GM21381 (cell line): ENCODE results near the gene AMMECR1L.
"Not testable (repeated sequence)": the region's sequence is repeated elsewhere in the genome, so short reads cannot be mapped to it uniquely, and the experiment has no call there.

Source experiments
- ATAC-seq: cut with Tn5 transposase; IDR thresholded peaks from one replicate; pipeline ENCODE4 v1.9.1; 2021; ENCODE audit warnings: mild to moderate bottlenecking, moderate library complexity; ENCODE audit not compliant: unreplicated experiment

AMMECR1L gene

DNA sequence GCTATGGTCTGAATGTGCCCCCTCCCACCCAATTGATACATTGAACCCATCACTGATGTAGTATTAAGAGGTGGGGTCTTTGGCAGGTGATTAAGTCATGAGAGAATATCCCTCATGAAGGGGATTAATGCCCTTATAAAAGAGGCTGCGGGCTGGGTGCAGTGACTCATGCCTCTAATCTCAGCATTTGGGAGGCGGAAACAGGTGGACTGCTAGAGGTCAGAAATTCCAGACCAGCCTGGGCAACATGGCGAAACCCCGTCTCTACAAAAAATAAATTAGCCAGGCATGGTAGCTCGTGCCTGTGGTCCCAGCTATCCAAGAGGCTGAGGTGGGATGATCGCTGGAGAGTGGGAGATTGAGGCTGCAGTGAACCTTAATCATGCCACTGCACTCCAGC lies 42.1 kb downstream of the AMMECR1L start:
- ATAC-seq = no peak

DNA sequence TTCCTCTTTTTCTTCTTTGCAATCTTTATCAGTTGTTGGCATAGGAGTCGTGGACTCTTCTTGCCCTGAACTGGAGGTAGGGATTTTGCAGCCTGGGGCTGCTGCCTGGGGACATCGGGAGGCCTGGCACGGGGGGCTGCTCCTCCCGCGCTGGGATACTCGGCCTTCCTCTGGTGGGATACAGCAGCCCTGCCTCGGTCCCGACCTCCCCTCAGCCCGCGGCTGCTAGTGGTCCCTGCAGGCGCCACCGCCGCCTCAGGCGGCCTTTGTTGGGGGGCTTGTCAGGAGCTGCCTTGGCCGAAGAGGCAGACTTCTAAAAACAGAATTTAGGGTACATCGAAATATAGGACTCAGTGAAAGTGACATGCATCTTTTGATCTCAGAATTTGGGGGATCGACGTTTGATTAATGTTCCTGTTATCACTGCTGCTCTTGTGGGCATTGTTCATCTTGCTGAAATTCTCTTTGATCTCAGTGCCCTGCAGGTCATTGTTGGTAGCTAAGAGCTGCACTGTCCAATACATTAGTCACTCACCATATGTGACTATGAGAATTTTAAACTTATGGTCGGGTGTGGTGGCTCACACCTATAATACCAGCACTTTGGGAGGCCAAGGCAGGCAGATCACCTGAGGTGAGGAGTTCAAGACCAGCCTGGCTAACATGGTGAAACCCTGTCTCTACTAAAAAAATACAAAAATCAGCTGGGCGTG lies 44.1 kb downstream of the AMMECR1L start:
- ATAC-seq = no peak

DNA sequence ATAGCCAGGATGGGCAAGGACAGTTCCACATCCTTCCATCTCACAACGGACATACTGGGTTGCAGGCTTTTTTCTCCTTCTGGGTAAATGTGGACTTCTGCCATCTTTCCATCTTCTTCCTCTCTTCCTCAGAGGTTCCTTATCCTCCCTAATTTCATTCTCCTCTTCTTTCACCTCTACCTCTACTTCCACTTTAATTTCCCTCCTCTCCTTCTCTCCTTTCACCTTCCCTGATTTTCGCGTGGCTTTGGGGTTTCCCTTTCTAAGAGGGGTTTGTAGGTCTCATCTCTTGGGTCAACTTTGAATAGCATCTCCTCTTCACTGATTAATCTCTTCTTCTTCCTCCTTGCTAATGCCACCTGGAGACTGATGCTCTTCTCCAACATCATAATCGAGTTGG lies 44.9 kb downstream of the AMMECR1L start:
- ATAC-seq = no peak

DNA sequence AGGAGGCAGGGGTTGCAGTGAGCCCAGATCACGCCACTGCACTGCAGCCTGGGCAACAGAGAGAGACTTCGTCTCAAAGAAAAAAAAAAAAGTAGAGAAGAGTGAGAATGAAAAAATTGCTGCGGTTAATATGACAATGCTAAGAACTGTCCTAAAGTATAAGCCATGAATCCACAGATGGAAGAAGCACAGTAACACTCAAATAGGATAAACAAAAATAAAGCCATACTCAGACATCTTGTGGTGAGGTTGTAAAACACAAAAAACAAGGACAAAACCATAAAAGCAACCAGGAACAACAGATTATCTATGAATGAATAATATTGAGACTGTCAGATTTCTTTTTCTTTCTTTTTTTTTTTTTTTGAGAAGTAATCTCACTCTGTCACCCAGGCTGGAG lies 50.8 kb downstream of the AMMECR1L start:
- no peak for ATAC-seq

DNA sequence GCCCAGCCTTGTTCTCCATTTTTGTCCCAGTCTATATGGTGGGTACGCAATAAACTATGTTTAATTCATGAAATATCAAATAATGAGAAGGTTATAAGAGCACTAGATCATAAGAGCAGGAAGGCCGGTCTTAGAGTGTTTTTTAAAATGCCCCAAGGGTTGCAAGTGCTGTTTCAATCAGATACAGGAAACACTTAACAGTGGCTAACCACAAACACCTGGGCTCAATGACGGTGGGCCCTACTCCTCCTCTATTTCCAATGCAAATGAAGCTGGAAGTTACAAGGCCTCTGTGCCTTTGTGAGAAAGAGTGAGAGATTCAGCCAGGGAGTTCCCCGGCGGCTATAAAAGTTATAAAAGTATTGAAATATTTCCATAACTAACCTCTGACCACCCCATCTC lies 55.9 kb downstream of the AMMECR1L start:
- peak; percentile 96 for ATAC-seq

DNA sequence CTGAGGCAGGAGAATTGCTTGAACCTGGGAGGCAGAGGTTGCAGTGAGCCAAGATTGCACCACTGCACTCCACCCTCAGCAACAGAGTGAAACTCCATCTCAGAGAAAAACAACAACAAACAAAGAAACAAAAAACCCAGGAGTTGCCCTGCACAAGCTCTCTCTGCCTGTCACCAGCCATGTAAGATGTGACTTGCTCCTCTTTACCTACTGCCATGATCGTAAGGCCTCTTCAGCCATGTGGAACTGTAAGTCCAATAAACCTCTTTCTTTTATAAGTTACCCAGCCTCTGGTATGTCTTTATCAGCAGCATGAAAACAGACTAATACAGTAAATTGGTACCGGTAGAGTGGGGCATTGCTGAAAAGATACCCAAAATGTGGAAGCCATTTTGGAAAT lies 59.0 kb downstream of the AMMECR1L start:
- not testable (repeated sequence) for ATAC-seq

DNA sequence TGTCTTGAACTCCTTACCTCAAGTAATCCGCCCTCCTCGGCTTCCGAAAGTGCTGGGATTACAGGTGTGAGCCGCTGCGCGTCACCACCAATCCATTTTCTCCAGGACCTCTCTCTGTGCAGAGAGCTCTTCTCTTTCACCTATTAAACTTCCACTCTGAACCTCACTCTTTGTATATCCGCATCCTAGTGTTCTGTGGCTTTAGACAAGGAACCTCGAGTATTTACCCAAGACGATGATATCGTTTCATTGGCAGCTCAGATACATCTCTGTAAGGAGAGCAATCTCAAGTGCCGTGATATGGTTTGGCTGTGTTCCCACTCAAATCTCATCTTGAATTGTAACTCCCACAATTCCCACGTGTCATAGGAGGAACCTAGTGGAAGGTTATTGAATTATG lies 59.7 kb downstream of the AMMECR1L start:
- ATAC-seq = no peak

DNA sequence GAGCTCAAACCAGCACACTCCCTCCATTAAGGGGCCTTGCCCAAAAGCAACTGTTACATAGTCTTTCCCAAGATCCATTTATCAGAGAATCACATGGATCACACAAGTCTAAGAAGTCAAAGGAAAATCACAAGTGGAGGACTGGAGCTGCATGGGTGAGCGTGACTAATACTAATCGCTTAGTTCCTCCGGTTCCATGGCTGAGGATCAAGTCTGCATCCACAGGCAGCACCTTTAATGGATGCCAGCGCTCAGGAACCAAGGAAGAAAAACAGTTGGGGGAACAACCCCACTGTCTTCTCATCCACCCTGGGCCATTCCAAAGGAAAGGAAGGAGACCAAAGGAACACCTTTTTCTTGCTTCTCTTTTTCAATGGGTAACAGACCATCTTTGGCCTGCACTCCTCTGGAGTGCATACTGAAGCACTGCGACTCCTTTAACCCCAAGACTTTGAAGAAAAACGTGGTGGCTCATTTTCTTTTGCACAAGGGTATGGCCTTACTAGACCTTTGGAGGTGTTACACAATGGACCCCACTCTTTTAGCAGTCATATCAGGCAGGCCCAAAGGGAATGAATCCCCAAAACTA lies 65.6 kb downstream of the AMMECR1L start:
- no peak for ATAC-seq

DNA sequence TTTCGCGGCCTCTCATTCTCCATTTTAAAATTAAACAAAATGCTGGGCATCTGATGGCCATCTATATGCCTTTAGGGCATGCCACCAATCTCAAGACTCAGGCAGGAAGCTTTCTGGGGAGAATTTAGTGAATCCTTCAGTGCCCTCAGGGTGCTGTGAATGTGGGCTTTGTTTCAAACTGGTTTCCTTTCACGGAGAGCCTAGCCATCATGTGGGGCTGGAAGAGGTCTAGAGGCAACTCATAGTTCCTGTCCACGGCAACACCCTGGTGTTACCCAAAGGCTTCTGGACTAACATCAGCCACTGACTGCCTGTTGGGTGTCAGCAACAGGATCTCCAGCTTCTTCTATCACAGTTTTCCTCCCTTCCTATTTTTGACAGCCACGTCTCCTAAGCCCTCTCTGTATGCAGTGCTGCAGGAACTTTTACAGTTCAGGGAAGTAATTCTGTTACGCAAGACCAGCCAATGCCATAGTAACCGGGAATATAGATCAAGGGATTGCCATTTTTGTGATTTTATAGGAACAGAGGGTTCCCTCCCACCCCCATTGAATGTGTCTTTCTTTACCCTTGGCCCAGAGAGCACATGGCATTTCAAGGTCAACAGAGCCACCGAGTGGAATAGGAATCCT lies 66.8 kb downstream of the AMMECR1L start:
- ATAC-seq = no peak

DNA sequence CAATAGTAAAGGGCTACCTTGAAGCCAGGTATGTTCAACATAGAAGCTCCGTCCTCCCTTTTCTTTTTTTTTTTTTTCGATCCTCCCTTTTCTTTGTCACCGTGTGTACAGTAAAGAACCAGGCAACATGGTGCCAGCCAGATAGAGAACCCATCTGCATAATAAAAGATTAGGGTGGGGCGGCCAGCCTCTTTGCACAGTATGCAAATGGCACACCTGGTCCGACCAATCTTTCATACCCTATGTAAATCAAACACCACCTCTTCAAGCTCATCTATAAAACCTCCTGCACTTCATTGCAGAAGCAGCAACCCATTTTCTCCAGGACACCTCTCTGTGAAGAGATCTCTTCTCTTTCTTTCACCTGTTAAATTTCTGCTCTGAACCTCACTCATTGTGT lies 67.5 kb downstream of the AMMECR1L start:
- ATAC-seq = no peak

DNA sequence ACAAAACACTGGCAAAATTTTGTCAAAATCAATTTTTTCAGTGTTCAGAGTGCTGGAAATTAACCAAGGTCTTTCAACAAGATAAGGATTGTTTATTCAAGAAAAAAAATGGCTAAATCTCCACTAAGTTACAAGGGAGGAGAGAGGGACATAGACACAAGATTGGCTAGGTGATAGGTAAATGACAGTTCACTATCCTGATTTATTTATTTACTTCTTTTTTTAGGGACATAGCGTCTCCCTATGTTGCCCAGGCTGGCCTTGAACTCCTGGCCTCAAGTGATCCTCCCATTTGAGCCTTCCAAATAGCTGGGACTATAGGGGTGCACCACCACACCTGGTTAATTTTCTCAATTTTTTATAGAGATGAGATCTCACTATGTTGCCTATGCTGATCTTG lies 71.1 kb downstream of the AMMECR1L start:
- ATAC-seq = no peak

DNA sequence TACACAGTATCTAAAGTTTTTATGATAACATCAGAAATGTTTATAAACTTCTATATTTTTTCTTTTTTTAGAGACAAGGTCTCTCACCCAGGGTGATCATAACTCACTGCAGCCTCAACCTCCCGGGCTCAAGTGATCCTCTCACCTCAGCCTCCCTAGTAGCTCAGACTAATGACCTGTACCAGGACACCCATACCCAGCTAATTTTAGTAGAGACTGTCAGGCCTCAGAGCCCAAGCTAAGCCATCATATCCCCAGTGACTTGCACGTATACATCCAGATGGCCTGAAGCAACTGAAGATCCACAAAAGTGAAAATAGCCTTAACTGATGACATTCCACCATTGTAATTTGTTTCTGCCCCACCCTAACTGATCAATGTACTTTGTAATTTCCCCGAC lies 73.3 kb downstream of the AMMECR1L start:
- not testable (repeated sequence) for ATAC-seq
